NCI-H2196 (cell line): Measurements from ENCODE around the gene GAK.

Source experiments
- DNase-seq: peaks from one replicate; lab custom pipeline; 2025; ENCODE audit not compliant: unreplicated experiment; lab: John Stamatoyannopoulos, UW

Gene GAK

GRCh38 chr4:874056-874455, 58.1 kb downstream of the GAK start:
- DNase-seq, result no peak

GRCh38 chr4:872241-872981, 59.7 kb downstream of the GAK start:
- no peak for DNase-seq

DNA sequence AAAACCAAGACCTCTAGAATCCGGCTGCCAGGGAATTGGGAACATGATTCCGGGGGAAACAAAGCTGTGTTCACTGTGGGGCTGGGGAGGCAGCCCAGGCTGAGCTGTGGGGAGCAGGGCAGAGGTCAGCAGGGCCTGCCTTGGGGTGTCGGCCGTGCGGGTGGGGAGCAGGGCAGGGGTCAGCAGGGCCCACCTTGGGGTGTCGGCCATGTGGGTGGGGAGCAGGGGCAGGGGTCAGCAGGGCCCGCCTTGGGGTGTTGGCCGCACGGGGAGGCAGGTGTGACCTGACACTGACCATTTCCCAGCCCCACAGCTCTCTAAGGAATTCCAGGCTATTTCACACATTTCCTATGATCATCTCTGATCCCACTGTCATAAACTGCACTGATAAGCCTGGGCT, 60.6 kb downstream of the GAK start:
- DNase-seq, result no peak

GRCh38 chr4:870951-871350, 61.2 kb downstream of the GAK start:
- DNase-seq, result no peak

- no peak for DNase-seq
Observed at GRCh38 chr4:869776-870175, 62.3 kb downstream of the GAK start.

- no peak for DNase-seq
Observed at GRCh38 chr4:868421-868820, 63.7 kb downstream of the GAK start.

GRCh38 chr4:867526-868250, 64.4 kb downstream of the GAK start:
- no peak for DNase-seq

- no peak for DNase-seq
Observed at GRCh38 chr4:866761-867390, 65.2 kb downstream of the GAK start.

DNA sequence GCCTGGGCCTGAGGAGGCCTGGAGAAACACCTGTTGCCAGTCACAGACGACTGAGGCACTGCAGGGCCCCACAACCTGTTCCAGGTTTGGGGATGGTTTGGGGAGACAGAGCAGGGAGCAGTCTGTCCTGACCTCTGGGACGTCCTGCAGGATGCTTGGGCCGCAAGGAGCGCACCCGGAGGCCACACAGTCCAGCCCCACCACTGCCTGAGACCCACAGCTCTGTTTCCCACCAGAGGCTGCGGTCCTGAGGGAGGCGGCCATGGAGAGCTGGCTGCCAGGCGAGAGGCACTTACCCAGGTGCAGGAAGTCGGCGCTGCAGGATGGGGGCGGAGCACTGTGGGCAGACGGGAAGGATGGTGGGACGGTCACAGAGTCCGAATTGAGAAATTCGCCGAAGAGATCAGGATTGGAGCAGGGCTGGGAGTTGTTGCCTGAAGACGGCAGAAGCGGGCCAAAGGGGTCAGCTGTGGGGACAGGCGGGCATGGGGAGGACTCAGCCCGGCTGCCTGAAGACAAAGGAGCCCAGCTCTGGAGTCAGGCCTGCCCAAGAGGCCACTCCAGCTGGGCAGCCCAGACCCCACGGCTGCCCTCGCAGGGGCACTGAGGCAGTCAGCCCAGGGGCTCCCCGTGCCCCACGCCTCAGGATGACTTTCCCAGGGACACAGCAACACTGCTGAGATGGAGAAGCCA, 65.9 kb downstream of the GAK start:
- DNase-seq, result no peak

GRCh38 chr4:865572-865971, 66.5 kb downstream of the GAK start:
- no peak for DNase-seq

DNA sequence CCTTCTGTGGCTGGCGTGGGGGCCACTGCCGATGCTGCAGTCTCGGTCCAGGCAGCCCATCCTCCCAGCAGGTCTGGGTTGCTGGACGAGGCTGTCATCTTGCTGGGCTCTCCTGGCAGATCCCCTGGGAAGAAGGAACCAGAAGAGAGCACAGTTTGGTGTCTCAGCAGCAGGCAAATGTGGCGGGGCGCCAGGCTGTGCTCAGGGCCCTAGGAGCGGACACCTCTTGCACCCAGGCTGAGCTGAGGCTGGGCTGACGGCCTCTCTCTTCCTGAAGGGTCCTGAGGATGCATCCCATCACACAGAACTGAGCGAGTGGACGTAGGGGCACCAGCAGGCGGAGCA, 67.0 kb downstream of the GAK start:
- DNase-seq, result no peak

GRCh38 chr4:864456-865120, 67.5 kb downstream of the GAK start:
- DNase-seq, result no peak

- no peak for DNase-seq
Observed at GRCh38 chr4:860561-860960, 71.6 kb downstream of the GAK start.

DNA sequence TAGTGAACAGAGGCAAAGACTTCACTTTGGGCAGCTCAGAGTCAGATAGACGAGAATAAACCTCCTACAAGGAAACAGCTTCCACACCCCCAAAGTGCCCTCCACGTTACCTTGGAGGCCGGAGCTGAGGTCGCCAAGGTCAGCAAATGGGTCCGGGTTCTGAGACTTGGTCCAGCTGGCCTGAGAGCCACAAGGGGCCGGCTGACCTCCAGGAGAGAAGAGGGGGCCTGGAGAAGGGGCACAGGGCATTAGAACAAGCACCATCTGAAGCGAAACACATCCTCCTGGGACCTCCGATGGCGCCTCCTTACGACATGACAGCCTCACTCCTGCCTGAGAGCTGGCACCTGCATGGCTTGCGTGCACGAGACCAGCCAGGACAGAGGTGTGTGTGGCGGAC, 72.6 kb downstream of the GAK start:
- DNase-seq, result no peak

DNA sequence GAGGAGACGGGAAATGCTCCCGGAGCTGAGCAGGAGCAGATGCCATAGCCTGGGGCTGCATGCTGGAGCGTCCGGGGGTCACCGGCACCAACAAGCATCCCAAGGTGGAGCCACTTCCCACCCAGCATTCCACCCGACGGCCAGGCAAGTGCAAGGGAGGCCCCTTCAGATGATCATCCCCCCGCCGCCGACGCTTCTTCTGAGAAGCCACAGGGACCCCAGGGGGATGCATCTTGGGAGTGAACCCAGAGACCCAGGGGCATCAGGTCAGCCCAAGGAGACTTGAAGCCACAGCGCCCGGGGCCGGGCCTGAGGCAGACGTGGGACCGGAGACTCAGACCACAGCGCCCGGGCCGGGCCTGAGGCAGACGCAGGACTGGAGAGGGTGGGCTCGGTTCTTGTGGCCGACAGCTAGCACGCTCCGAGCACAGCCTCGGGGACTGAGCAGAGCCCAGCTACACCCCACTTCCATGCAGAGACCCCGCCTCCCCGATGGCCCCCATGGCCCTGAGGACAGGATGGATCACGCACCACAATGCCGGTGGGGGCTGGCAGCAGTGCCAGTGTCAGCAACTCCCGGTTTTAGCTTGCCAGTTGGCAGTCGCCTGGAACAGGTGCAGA, 73.2 kb downstream of the GAK start:
- no peak for DNase-seq

DNA sequence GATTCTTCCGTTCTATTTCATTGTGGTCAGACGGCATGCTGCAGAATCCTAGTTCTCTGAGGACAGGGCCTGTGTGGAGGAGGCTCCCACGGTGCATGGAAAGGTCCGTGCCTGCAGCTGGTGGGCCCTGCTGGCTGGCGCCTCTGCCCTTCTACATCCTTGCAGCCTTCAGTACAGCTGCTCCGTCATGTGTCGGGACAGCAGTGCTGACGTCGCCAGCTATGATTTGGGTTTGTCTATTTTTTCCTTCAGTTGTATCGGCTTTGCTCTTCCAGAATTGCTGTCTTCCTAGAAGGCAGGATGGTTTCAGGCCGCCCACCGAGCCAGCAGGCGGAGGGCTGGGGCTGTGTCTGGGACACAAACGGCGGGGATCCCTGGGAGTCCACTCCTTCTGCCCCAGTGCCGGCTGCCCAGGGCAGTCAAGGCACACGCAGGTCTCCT, 74.1 kb downstream of the GAK start:
- no peak for DNase-seq

- no peak for DNase-seq
Observed at GRCh38 chr4:857461-857860, 74.7 kb downstream of the GAK start.

- DNase-seq, result no peak
Observed at GRCh38 chr4:856225-856901, 75.8 kb downstream of the GAK start.

GRCh38 chr4:855880-856224, 76.3 kb downstream of the GAK start:
- no peak for DNase-seq

- no peak for DNase-seq
Observed at GRCh38 chr4:854356-854755, 77.8 kb downstream of the GAK start.
